Astrocyte (in vitro differentiated cells and primary cell): ENCODE measurements around the gene ATXN1. TPM values are rescaled to one million over a fixed set of nuclear protein-coding genes. Genes with fewer than 3 reads are reported as not detected.

Experiments used
- DNase-seq: peaks from one replicate; pipeline ENCODE4 v3.0.0-alpha.2; 2010; ENCODE audit warnings: low read depth
- FAIRE-seq: peaks from 2 replicates; lab custom pipeline; 2011; peaks lifted over from hg19 to GRCh38; lab: Jason Lieb, UNC
- H2AFZ ChIP-seq: 2 replicates; pipeline ENCODE4 v1.6.0; 2012; ENCODE audit warnings: low read depth, low read length, inconsistent platforms
- H3K27ac ChIP-seq: 2 replicates; pipeline ENCODE4 v1.5.1; 2011; ENCODE audit warnings: low read depth, low read length, inconsistent platforms
- H3K27me3 ChIP-seq: 2 replicates; pipeline ENCODE4 v1.6.0; 2011; ENCODE audit warnings: low read length, inconsistent platforms; ENCODE audit not compliant: insufficient read depth
- H3K36me3 ChIP-seq: 2 replicates; pipeline ENCODE4 v1.5.1; 2011; ENCODE audit warnings: low read length, inconsistent platforms; ENCODE audit not compliant: insufficient read depth
- H3K4me1 ChIP-seq: 2 replicates; pipeline ENCODE4 v1.5.1; 2011; ENCODE audit warnings: low read length, inconsistent platforms; ENCODE audit not compliant: insufficient read depth
- H3K4me2 ChIP-seq: 2 replicates; pipeline ENCODE4 v1.6.0; 2012; ENCODE audit warnings: low read length, inconsistent platforms
- H3K4me3 ChIP-seq: 2 replicates; pipeline ENCODE4 v1.5.1; 2011; ENCODE audit warnings: low read depth, mild to moderate bottlenecking, low read length, inconsistent platforms; ENCODE audit not compliant: insufficient read depth
- H3K79me2 ChIP-seq: 2 replicates; pipeline ENCODE4 v1.6.0; 2012; ENCODE audit warnings: mild to moderate bottlenecking, low read length, inconsistent platforms; ENCODE audit not compliant: insufficient read depth
- H3K9ac ChIP-seq: 2 replicates; pipeline ENCODE4 v1.6.0; 2012; ENCODE audit warnings: mild to moderate bottlenecking, low read length, inconsistent platforms
- H3K9me3 ChIP-seq: 2 replicates; pipeline ENCODE4 v1.5.1; 2012; ENCODE audit warnings: low read depth, mild to moderate bottlenecking, low read length, inconsistent platforms; ENCODE audit not compliant: insufficient read depth
- H4K20me1 ChIP-seq: 2 replicates; pipeline ENCODE4 v1.6.0; 2012; ENCODE audit warnings: low read length, inconsistent platforms; ENCODE audit not compliant: insufficient read depth
- H3K27ac Mint-ChIP-seq: one replicate; pipeline ENCODE4 v1.8.0; 2021; ENCODE audit warnings: mild to moderate bottlenecking, mixed read lengths; ENCODE audit not compliant: unreplicated experiment
- H3K27me3 Mint-ChIP-seq: one replicate; pipeline ENCODE4 v1.8.0; 2021; ENCODE audit warnings: low read depth, mixed read lengths; ENCODE audit not compliant: unreplicated experiment
- H3K36me3 Mint-ChIP-seq: one replicate; pipeline ENCODE4 v1.8.0; 2021; ENCODE audit warnings: low read depth, mixed read lengths; ENCODE audit not compliant: unreplicated experiment
- H3K4me1 Mint-ChIP-seq: one replicate; pipeline ENCODE4 v1.8.0; 2021; ENCODE audit warnings: low read depth, mixed read lengths; ENCODE audit not compliant: unreplicated experiment
- H3K4me3 Mint-ChIP-seq: one replicate; pipeline ENCODE4 v1.8.0; 2021; ENCODE audit warnings: mild to moderate bottlenecking, moderate library complexity, mixed read lengths; ENCODE audit not compliant: unreplicated experiment
- H3K9me3 Mint-ChIP-seq: one replicate; pipeline ENCODE4 v1.8.0; 2021; ENCODE audit warnings: mild to moderate bottlenecking, mixed read lengths; ENCODE audit not compliant: unreplicated experiment
- EZH2 ChIP-seq: IDR thresholded peaks from 2 replicates; pipeline ENCODE4 v1.6.1; 2012; ENCODE audit warnings: mild to moderate bottlenecking, low read length, inconsistent platforms; ENCODE audit not compliant: insufficient read depth
- total RNA-seq: library from RNA; stranded (reverse); gene quantifications from 2 replicates; pipeline ENCODE4 v1.2.1, GENCODE V29; 2021
- TF ChIP-seq, protein P1 (sequence below): IDR thresholded peaks from 2 replicates; pipeline ENCODE4 v1.5.1; 2011; ENCODE audit warnings: low read depth, mild to moderate bottlenecking, inconsistent platforms, low read length, moderate library complexity; ENCODE audit not compliant: insufficient read depth

Gene ATXN1
- total RNA-seq, 1 donor from 2014 or later, result 70.9 TPM

DNA sequence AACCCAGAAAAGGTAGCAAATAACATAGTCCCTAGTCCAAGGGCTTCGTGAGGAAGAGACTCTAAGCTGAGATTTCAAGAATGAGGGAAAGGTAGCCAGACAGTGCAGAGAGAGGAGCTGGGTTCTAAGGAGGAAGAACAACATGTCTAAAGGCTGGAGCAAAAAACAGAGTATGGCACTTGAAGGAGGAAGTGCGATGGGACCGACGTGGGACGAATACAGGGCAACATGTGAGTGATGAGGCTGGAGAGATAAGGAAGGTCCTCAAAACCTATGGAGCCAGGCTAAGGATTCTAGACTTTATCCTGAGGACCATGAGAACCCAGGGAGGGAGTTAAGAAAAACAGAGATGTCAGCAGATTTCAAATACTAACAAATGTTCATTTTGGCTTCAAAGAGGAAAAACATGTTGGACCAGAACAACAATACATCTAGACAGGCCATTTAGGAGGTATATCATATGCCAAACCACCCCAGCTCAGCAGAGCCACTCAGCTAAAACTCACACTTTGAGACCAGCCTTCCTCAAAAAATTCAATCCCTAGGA, 17.5 kb downstream of the ATXN1 start:
- Histone ChIP-seq H4K20me1 (peaks cover 4% of the 10 kb centered on the region), H3K9me3 (no peaks in the 10 kb centered on the region), H3K4me1 (peaks cover 59% of the 10 kb centered on the region), H3K4me3 (no peak overlapping the region), H3K27me3 (no peaks in the 10 kb centered on the region), H3K79me2 (peaks cover 78% of the 10 kb centered on the region), H3K4me2 (no peak overlapping the region), H3K9ac (no peak overlapping the region), H3K36me3 (no peaks in the 10 kb centered on the region), H3K27ac (no peak overlapping the region), H2AFZ (no peak overlapping the region)
- no peak for FAIRE-seq
- H3K4me3 Mint-ChIP-seq, result peak overlapping the region; percentile 70
- H3K27ac Mint-ChIP-seq, result peak overlapping the region; percentile 93
- no peak for DNase-seq
- H3K36me3 Mint-ChIP-seq, result peaks cover 30% of the 10 kb centered on the region
- no peak for TF ChIP-seq EZH2
- TF ChIP-seq, protein P1, sequence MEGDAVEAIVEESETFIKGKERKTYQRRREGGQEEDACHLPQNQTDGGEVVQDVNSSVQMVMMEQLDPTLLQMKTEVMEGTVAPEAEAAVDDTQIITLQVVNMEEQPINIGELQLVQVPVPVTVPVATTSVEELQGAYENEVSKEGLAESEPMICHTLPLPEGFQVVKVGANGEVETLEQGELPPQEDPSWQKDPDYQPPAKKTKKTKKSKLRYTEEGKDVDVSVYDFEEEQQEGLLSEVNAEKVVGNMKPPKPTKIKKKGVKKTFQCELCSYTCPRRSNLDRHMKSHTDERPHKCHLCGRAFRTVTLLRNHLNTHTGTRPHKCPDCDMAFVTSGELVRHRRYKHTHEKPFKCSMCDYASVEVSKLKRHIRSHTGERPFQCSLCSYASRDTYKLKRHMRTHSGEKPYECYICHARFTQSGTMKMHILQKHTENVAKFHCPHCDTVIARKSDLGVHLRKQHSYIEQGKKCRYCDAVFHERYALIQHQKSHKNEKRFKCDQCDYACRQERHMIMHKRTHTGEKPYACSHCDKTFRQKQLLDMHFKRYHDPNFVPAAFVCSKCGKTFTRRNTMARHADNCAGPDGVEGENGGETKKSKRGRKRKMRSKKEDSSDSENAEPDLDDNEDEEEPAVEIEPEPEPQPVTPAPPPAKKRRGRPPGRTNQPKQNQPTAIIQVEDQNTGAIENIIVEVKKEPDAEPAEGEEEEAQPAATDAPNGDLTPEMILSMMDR, result no peak
- H3K9me3 Mint-ChIP-seq, result no peaks in the 10 kb centered on the region
- H3K27me3 Mint-ChIP-seq, result no peaks in the 10 kb centered on the region
- peaks cover 87% of the 10 kb centered on the region for H3K4me1 Mint-ChIP-seq

DNA sequence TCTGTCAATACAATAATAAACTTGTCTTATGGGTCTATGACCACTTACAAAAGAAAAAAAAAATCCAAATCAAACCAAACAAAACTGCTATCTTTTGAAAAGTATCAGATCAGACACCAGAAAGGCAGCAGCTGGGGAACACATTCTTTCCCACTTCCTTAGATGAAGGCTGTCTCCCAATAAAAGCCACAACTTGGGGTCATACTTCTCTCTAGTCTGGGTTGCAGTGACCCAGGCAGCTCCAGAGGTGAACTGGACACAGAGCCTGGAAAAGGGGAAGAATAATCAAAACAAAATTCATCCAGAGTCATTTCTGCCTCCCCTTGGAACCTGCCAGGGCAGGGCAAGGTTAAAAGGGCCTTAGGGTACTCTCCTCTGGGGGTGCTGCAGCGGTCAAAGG, 19.1 kb downstream of the ATXN1 start:
- H3K9me3 ChIP-seq, result no peaks in the 10 kb centered on the region
- H2AFZ ChIP-seq, result no peak overlapping the region
- no peak for TF ChIP-seq EZH2
- TF ChIP-seq, protein P1, result no peak
- H3K27me3 ChIP-seq, result no peaks in the 10 kb centered on the region
- H3K4me3 ChIP-seq, result no peak overlapping the region
- peaks cover 57% of the 10 kb centered on the region for H3K4me1 ChIP-seq
- peaks cover 79% of the 10 kb centered on the region for H3K79me2 ChIP-seq
- no peak for FAIRE-seq
- Mint-ChIP-seq H3K4me1 (peaks cover 92% of the 10 kb centered on the region), H3K4me3 (no peak overlapping the region), H3K27me3 (no peaks in the 10 kb centered on the region), H3K36me3 (peaks cover 27% of the 10 kb centered on the region), H3K9me3 (no peaks in the 10 kb centered on the region), H3K27ac (peak overlapping the region; percentile 93)
- H3K9ac ChIP-seq, result peak overlapping the region; percentile 80
- H3K4me2 ChIP-seq, result peak overlapping the region; percentile 76
- H3K36me3 ChIP-seq, result no peaks in the 10 kb centered on the region
- peak; percentile 51 for DNase-seq
- no peaks in the 10 kb centered on the region for H4K20me1 ChIP-seq
- H3K27ac ChIP-seq, result peak overlapping the region; percentile 96
